ENCODE measurements around the gene TAPT1.

Gene TAPT1

GRCh38 chr4:16142598-16143310 lies 83.5 kb downstream of the TAPT1 start:
- DNase-seq (ENCODE audit: low read depth) = no peak
- H3K4me3 ChIP-seq (ENCODE audit: low read length) = no peak overlapping the region
- TF ChIP-seq, protein P1, sequence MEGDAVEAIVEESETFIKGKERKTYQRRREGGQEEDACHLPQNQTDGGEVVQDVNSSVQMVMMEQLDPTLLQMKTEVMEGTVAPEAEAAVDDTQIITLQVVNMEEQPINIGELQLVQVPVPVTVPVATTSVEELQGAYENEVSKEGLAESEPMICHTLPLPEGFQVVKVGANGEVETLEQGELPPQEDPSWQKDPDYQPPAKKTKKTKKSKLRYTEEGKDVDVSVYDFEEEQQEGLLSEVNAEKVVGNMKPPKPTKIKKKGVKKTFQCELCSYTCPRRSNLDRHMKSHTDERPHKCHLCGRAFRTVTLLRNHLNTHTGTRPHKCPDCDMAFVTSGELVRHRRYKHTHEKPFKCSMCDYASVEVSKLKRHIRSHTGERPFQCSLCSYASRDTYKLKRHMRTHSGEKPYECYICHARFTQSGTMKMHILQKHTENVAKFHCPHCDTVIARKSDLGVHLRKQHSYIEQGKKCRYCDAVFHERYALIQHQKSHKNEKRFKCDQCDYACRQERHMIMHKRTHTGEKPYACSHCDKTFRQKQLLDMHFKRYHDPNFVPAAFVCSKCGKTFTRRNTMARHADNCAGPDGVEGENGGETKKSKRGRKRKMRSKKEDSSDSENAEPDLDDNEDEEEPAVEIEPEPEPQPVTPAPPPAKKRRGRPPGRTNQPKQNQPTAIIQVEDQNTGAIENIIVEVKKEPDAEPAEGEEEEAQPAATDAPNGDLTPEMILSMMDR (conservative IDR thresholded peaks at IDR 0.05; ENCODE audit: low read depth, low read length) = no peak

DNA sequence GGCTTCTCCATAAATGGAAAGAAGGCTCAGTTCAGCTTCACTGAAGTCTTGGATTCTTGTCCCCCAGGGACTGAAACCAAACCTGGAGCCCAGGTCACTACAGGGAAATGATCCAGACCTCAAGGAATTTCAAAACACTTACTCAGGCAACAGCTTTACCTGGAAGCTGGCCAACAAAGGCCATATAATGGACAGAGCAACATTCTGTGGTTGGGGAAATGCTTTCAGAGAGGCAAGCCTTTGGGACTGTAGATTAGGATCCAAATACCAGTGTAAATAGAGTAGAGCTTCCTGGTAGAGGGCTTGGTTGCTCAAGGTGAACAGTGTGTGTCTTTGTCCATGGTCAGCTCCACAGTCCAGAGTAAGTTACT lies 85.4 kb downstream of the TAPT1 start:
- peak; percentile 95 for DNase-seq (ENCODE audit: low read depth)
- no peak overlapping the region for H3K4me3 ChIP-seq (ENCODE audit: low read length)
- TF ChIP-seq, protein P1 (conservative IDR thresholded peaks at IDR 0.05; ENCODE audit: low read depth, low read length) = no peak

GRCh38 chr4:16140231-16140878 lies 85.9 kb downstream of the TAPT1 start:
- H3K4me3 ChIP-seq (ENCODE audit: low read length) = no peak overlapping the region
- DNase-seq (ENCODE audit: low read depth) = no peak
- TF ChIP-seq, protein P1 (conservative IDR thresholded peaks at IDR 0.05; ENCODE audit: low read depth, low read length) = no peak

GRCh38 chr4:16139066-16139945 lies 87.0 kb downstream of the TAPT1 start:
- TF ChIP-seq, protein P1 (conservative IDR thresholded peaks at IDR 0.05; ENCODE audit: low read depth, low read length) = no peak
- no peak overlapping the region for H3K4me3 ChIP-seq (ENCODE audit: low read length)
- DNase-seq (ENCODE audit: low read depth) = no peak

GRCh38 chr4:16136827-16137226 lies 89.4 kb downstream of the TAPT1 start:
- TF ChIP-seq, protein P1 (conservative IDR thresholded peaks at IDR 0.05; ENCODE audit: low read depth, low read length) = no peak
- no peak overlapping the region for H3K4me3 ChIP-seq (ENCODE audit: low read length)
- no peak for DNase-seq (ENCODE audit: low read depth)

DNA sequence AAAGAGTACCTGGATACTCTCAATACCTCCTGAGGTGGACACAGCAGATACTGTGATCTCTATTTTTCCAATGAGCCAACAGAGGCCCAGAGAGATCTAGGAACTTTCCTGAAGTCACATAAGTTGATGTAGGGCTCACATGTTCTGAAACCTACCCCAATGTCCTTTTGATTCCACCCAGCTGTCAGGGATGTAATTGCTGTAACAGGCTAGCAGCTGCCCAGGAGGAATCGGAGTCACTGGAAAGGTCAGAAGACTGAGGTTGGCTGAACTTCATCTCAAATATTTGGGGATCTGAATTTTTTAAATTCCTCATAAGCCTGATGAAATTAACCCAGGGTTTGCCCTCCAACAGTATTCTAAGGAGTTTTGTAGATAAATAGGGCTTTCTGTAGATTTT lies 90.0 kb downstream of the TAPT1 start:
- TF ChIP-seq, protein P1 (conservative IDR thresholded peaks at IDR 0.05; ENCODE audit: low read depth, low read length) = no peak
- H3K4me3 ChIP-seq (ENCODE audit: low read length) = no peak overlapping the region
- DNase-seq (ENCODE audit: low read depth) = no peak

Measured in retinal pigment epithelial cell (primary cell).